Endometrium (tissue), 2 donors: Measurements from ENCODE around the gene LACTB.

Source experiments
- FAIRE-seq: peaks from 2 replicates; lab custom pipeline; 2012; peaks lifted over from hg19 to GRCh38; lab: Jason Lieb, UNC
- donor health status: control.
- donor health status: control.

The LACTB gene, protein sequence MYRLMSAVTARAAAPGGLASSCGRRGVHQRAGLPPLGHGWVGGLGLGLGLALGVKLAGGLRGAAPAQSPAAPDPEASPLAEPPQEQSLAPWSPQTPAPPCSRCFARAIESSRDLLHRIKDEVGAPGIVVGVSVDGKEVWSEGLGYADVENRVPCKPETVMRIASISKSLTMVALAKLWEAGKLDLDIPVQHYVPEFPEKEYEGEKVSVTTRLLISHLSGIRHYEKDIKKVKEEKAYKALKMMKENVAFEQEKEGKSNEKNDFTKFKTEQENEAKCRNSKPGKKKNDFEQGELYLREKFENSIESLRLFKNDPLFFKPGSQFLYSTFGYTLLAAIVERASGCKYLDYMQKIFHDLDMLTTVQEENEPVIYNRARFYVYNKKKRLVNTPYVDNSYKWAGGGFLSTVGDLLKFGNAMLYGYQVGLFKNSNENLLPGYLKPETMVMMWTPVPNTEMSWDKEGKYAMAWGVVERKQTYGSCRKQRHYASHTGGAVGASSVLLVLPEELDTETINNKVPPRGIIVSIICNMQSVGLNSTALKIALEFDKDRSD

DNA sequence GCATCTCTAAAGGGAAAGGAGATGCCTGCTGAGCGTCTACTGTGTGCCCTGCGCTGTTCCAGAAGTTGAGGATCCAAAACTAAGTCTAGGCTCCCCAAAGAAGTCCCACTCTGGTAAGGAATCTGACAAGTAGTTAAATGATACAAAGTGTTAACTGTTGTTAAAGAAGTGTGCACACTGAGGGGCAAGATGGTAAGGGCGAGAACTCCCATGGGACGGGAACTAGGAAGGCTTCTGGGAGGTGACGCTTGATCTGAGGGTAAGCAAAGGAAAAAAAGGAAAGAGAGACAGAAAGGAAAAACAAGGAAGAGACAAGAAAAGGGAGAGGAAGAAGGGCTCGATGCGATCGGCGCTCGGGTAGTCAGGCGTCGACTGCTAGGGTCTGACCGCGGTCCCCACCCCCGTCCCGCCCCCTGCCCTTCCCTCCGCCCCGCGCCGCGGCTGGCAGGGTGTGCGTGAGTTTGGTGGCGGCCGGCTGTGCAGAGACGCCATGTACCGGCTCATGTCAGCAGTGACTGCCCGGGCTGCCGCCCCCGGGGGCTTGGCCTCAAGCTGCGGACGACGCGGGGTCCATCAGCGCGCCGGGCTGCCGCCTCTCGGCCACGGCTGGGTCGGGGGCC is at the start of gene LACTB:
Gene LACTB (plus strand): TSS at position 480 of the 620 bp plus-strand sequence. CDS start 11 bp downstream, at position 491.
- FAIRE-seq: no peak

DNA sequence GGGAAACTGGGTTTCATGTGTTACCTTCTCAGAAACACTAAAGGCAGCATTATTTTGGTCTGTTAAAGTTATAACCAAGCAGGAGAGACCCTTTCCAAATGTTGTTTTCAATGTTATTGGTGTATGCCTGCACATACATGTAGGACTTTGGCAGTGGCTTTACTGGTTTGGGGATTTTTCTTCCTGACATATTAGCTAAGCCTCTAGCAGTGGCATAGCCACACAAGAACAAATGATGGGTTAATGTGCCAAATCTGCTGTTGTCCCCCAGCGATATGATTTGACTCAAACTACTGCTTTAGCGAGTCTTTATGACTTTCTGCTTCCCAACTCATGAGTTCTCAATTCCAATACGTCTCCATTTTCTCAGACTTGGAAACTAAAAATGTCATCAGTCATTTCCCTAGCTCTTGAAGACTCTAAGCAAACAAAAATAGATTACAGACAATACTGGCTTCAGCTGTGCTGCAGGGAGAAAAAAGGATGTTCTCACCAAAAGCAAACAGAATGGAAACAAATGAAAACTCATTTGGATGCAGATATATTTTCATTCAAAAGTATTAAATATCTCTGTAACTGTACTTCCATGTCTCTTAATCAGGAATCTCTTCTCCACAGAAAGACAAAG is 49.5 kb upstream of the LACTB start:
- no peak for FAIRE-seq

DNA sequence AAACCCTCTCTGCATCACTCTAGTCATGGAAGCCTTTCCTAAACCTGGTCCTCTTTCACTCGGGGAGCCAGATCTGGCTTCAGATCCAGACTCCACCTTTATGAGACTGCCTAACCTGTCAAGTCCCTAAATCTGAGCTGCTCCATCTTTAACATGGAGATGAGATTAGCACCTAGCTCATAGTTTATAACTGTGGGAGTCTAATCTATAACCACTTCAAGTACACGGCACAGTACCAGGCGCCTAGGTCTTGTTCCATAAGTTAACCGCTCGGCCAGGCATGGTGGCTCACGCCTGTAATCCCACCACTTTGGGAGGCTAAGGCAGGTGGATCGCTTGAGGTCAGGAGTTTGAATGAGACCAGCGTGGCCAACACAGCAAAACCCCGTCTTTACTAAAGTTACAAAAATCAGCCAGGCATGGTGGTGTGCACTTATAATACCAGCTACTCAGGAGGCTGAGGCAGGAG is 48.8 kb upstream of the LACTB start:
- FAIRE-seq: no peak

DNA sequence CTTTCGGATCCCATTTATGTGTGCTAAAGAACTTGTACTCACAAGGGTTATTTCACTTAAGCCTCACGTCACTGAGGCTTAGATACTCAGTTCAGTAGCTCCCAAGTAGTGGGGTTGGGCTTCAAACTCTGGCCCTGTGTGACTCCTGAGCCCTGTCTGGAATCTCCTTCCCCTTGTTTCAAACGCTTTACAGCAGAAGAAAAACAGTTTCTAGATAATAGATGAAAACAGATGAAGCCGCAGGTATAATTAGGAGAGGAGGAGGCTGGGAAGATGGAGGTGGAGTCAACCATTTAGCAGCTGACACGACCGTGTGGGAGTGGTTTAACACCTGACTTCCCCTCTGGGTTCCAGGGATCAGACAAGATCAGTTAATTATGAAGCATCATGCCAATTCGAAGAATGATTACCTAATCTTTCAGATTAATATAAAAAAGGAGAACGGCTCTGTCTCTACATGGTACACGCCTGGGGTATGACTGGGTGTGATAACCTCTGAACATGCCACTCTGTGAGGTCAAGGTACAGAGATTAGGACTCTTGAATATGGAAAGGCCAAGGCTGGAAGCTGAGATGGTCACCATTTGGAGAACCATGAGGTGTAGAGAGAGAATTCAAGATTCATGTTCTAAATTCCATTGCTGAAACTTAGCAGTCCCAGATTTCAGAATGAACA is 48.0 kb upstream of the LACTB start:
- no peak for FAIRE-seq

GRCh38 chr15:63075015-63075983 is 46.4 kb upstream of the LACTB start:
- no peak for FAIRE-seq

DNA sequence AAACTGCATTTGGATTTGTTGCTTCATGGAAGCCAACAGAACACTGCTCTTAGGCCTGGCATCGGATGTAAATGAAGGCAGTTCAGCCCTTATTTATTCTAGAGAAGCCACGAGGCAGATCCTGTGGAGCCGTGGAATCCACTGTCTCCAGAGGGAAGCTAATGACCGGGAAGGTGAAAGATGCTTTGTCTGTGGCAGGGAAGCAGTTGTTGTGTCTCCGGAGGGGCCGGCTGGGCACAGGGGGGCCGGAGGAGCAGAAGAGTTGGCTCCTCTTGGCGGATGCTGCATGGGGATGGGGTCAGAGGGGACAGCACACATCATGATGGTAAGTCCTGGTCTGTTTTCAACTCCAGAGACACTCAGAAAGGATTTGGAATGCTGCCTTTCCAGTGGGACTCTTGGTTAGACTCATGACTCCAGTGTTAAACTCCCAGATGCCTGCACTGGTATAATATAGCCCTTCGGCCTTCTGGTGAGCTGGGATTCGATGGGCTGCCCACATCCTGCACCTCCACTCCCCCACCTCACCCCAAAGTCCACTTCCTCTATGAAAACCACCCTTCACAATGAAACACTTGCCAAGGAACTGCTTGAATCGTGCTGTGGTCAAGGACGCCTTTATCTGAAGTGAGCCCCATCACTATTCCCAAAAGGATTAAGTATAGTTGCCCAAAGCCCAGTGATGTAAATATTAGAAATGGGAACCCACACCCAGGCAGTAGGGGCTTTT is 45.5 kb upstream of the LACTB start:
- FAIRE-seq: no peak

DNA sequence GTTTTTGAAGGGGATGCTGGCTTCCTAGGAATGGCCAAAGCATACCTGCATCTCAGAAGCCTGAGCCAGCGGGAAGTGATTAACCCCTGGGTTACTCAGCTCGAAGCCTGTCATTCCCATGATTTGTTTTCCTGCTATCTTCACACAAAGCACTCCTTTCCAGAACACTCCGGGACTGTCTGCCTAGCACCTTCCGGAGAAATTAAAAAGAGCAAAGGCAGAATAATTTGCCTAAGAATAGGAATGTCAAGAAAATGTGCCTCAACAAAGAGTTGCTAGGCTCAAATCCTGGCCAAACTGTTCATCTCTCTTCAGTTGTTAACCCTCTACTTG is 45.0 kb upstream of the LACTB start:
- no peak for FAIRE-seq

GRCh38 chr15:63077952-63078351 is 43.7 kb upstream of the LACTB start:
- no peak for FAIRE-seq

GRCh38 chr15:63079947-63080626 is 41.6 kb upstream of the LACTB start:
- FAIRE-seq: no peak

DNA sequence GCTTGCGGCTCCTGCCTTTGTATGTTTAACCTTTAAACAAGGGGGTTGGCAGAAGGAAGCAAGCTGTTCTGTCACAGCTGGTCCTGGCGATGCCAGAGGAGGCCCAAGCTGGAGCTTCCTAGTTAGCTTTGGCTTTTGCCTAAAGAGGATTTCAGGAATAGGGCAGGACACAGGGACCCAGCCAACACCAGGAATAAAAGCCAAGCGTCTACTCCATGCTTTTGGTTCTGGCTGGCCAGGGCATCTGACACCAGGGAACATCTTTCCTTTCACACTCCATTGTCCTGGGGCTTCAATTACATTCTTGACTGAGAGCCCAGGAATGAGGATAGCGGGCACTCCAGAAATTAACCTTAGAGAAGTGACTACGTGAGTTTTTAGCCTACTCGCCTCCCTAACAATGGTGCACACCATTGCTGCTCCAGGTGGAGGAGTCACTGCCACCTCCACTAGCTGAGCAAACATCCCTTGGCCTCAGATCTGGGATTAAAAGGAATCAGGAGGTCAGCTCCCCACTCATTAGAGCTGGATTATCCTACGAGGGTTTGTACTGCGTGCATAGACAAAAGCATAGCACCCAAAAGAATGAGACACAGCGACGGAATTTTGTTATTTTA is 40.9 kb upstream of the LACTB start:
- no peak for FAIRE-seq

DNA sequence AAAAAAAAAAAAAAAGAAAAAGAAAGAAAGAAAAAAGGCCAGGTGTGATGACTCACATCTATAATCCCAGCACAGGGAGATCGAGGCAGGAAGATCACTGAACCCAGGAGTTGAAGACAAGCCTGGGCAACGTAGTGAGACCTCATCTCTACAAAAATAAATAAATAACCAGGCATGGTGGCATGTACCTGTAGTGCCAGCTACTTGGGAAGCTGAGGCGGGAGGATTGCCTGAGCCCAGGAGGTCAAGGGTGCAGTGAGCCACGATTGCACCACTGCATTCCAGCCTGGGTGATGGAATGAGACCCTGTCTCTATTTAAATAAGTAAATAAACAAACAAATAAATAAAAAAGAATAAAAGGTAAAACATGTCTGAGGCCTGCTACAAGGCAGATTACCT is 39.3 kb upstream of the LACTB start:
- no peak for FAIRE-seq

- FAIRE-seq: no peak
These were observed 38.6 kb upstream of the LACTB start for GRCh38 chr15:63083044-63083443.

DNA sequence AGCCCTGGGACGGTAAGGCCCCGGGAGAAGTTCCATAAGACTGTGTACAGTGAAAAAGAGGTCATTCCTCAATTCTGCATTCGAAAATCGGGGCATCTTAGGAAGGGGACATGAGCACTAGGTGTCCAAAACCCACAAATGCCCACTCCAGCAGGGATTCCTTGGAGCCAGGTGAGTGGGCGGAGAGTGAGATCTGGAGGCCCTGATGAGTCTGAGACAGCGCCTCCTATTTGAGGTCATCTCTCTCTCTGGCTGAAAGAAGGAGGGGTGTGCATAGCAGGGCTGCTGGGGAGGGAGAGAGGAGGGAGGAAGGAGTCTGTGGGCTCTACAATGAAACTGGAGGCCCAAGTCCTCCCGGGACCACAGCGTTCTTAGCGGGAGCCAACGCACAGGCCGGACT is 38.1 kb upstream of the LACTB start:
- no peak for FAIRE-seq

- no peak for FAIRE-seq
These were observed 36.9 kb upstream of the LACTB start for GRCh38 chr15:63084806-63085205.

DNA sequence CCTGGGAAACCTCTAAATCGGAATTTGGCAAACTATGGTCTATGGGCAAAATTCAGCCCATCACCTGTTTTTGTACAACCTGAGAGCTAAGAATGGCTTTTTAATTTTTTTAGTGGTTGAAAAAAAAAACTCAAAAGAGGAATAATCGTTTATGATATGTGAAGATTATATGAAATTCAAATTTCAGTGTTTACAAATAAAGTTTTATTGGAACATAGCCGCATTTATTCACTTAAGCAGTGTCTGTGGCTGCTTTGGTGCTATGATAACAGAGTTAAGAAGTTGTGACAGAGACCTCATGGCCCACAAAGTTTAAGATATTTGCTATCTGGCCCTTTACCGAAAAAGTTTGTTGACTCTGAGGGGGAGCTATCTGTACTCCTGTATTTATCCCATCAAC is 36.4 kb upstream of the LACTB start:
- FAIRE-seq: no peak

DNA sequence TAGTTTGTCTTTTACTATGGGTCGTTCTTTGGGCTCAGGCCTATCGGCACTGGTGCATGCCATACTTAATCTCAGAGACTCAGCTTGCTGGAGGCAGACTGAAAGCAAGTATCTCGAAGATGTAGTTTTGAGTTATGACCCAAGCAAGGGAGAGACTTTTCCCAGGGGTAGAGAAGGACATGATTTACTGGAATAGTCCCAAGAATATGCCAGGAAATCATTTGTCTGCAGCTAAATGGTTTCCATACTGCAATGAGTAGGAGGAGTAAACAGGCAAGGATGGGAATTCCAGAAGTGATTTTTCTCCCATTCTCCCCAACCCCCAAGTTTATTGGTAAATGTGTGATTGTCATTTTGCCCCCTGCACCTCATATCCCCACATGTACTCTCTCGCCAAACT is 35.4 kb upstream of the LACTB start:
- no peak for FAIRE-seq

- FAIRE-seq: no peak
These were observed 34.7 kb upstream of the LACTB start for GRCh38 chr15:63086947-63087346.

GRCh38 chr15:63088533-63089245 is 33.0 kb upstream of the LACTB start:
- FAIRE-seq: no peak
